GM19372 (cell line): ENCODE results near the gene LVRN.

Experiments
- ATAC-seq: cut with Tn5 transposase; IDR thresholded peaks from one replicate; pipeline ENCODE4 v1.9.1; 2021; ENCODE audit warnings: mild to moderate bottlenecking, low read depth, moderate library complexity; ENCODE audit not compliant: unreplicated experiment

LVRN gene

DNA sequence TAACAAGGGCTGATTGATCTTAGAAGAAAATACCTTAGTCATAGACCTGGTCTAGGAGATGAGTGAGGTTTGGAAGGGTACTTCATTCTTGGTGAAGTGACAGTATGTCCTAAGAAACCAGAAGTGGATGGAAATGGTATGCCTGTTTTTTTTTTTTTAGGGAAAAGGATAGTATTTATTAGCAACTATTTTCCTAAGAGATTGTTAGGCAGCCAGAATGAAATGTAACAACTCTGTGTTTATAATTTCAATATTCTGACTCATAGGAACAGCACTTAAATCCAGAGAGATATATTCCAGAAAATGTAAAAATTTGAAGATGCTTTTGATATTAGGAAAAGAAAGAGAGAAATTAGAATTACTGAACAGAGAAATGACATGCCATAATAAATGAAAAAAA, 48.8 kb downstream of the LVRN start:
- ATAC-seq: no peak

DNA sequence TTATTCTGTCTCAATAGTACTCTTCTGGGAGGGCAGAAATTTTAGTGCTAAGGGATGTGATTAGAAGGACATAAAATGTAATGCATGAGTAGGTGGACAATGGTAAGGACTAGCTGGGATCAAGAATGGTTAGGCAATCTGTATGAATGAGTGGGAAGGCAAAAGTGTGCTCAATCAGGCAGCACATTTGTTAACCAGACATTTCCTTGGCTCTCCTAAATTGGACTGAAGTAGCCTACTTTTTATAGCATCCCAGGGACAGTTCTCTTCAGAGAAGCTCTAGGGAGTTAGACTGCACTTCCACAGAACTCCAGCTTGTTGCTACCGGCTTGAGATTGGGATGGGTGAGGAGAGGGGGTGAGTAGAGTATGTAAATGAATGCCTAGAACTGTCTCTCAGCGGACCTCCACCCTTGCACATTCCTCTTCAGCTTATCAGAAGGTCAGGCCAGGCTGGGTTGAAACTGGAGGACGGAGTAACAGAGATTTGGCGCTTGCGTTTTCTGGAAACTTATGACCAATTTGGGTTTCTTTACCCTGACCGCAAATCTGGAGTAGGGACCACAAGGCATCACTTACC, 51.0 kb downstream of the LVRN start:
- ATAC-seq: no peak

DNA sequence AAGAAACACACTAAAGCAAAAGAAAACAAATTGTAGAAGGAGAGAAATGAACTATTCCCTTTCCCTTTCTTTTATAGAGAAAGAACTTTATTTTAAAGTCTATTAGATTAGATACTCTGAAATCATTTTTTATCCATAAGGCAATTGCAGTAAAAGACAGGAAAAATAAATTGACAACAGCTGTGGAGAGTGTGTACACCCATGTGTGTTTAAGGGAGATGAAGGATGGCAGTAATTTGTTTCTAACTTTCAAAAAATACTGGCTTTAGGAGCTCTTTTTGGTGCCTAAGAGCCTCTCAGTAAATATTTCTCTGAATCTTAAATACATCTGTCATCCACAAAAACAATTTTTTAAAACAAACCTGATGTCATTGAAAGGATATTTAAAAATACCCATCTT, 51.7 kb downstream of the LVRN start:
- no peak for ATAC-seq

DNA sequence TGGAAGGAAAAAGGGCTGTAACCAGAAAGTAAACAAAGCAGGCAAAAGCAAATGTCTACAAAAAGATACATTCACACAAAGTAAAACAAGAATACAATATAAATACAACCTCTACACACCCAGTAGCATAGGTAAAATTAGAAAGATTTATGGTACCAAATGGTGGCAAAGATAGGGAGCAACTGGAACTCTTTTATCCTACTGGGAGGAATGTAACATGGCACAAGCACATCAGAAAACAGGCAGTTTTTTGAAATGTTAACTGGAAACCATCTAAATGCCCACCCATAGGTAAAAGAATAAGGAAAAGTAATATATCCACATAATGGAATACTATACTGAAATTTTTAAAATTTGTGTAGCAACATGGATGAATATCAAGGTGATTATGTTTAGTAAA, 61.3 kb downstream of the LVRN start:
- ATAC-seq: no peak

DNA sequence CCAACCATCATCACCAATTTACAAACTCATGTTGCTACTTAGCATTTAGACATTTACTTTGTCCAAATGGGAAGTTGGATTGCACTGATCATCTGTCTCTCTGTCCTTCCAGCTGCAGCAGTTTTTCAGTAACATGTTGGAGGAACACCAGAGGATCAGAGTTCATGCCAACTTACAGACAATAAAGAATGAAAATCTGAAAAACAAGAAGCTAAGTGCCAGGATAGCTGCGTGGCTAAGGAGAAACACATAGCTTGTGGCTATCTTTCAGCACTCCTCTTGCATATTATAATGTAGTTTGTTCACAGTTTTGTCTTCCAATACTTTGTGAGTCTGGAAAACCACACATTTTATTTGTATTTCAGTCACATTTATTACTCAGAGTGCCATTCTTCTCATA, 63.6 kb downstream of the LVRN start:
- no peak for ATAC-seq

DNA sequence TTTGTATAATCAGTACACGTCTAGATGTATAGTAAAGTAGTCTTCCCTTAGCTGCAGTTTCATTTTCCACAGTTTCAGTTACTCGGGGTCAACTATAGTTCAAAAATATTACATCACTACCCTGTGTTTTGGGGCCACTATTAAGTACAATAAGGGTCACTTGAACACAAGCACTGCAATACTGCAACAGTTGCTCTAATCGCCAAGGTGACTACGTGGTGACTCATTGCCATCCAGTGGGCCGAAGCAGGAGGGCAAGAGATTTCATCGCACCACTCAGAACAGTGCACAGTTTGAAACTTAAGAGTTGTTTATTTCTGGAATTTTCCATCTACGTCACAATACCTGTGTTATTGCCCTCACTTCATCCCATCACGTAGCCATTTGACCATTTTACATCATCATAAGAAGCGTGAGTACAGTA, 69.8 kb downstream of the LVRN start, which contains the start of gene ARL14EPL:
ARL14EPL (plus strand) TSS at position 379 of the 424 bp plus-strand sequence. CDS start 18,994 bp downstream, outside the sequence.
- ATAC-seq: no peak

DNA sequence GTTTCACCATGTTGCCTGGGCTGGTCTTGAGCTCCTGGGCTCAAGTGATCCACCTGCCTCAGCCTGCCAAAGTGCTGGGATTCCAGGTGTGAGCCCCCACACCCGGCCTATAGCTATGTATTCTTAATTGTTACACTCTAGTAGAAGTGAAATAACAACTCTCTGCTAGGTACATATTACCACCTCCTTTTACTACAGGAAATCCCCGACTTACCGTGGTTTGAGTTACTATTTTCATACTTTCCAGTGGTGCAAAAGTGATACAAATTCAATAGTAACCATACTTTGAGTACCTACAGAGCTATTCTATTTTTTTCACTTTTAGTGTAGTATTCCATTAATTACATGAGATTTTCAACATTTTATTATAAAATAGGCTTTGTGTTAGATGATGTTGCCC, 70.7 kb downstream of the LVRN start:
- ATAC-seq: peak; percentile 49

DNA sequence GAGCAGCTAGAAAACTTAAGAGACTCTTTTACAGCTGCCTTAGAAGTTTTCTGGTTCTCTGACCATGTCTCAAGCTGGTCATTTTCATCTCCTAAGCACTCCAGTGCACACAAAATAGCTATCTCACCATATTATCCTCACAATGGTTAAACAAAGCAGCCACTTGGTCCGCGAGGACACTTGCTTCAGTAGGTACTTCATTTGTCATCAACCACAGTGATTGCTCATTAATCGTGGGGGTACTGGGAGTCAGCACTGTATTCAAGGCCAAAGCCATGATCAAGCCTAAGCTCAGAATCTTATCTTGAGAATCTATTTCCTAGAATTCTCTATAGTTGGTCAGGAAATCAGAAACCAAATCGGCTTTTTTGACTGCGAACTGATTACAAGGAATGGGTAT, 72.8 kb downstream of the LVRN start:
- no peak for ATAC-seq

DNA sequence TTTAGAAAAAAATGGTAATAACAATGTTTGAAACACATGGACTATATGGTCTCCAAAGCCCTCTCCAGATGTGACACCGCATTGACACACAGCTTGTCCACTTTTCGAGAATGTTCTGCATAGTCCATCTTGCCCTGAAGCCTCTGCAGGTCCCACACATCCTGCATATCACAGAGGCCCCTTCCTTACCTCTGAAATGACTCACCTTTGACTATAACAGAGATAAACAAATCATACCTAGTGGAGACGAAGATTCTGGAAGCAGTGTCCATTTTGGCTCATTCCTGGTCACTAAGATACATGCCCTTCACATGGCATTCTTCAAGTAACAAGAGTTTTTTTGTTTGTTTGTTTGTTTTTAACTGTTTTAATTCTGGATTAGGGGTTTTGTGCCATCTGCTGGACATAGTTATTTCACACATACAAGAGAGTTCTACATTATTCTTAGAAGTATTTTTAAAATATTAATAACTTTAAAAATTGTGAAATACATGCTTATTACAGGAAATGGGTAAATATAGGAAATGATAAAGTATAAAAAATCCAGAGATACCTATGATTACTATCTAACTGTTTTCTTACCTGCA, 75.1 kb downstream of the LVRN start:
- no peak for ATAC-seq

DNA sequence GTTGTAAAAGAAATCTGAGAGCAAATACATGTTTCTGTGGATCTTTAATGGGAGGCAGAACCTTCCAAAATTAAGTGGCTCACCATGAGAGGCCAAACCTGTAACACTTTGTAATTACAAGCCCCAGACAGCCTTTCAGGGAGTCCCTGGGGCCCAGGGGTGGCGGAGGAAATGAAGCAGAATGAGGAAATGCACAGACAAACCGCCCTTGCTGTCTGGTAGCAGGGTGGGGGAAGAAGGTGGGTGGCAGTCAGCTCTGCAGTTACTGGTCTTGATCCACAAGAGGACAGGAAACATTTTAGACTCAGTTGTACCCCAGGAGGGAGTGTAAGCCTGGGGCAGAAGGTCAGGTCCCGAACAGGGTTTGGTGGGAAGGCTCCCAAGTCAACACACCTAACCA, 76.5 kb downstream of the LVRN start:
- peak; percentile 66 for ATAC-seq

DNA sequence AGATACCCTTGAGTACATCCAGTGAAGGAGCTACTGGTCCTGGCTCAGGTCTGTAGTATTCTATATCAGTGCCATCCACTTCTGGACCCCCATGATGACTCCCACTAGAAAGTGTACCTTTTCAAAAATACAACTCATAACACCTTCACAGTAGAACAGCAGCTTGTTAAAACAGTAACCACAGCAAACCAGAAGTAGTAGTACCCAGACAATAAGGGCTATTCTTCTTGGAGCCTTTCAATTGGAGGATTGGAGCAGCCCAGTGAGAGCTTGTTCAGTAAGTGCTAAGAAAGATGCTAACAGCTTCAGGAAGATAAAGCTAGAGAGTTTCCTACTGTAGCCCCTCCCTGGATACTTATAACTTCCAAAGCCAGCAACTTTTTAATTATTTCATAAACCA, 80.1 kb downstream of the LVRN start:
- no peak for ATAC-seq

DNA sequence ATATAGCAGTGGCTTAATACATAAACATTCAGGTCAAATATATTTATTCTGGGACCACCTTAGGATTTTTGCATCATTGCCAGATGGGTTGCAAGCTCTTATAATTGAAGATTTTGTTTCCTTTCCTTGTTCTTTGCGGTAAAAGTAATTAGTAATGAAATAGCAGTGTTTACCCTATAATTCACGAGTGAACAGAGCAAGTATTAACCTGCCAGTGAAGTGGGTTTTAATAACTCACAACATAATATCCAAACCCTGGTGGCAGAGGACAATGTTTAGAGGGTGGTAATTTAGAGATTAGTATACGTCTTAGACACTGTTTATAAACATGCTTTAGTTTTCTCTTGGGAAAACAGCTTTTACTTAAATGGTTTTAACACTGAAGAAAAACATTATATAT, 81.8 kb downstream of the LVRN start:
- ATAC-seq: no peak

DNA sequence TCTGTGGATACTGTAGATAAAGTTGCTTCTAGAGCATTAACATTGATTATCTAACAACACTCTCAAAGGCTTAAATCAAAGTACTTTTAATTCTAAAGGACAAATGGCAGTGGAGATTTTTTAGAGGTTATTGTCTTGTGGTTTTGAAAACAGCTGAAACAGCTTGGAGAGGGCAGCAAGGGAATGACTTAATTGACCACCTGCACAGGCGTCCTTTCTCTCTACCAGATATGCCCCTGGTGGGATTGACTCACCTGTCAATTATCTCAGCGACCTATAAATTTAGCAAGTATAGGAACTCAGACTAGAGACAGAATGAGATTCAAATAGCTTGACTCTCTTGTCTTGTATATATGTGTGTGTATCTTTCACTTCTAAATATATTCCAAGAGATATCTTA, 83.5 kb downstream of the LVRN start:
- no peak for ATAC-seq

DNA sequence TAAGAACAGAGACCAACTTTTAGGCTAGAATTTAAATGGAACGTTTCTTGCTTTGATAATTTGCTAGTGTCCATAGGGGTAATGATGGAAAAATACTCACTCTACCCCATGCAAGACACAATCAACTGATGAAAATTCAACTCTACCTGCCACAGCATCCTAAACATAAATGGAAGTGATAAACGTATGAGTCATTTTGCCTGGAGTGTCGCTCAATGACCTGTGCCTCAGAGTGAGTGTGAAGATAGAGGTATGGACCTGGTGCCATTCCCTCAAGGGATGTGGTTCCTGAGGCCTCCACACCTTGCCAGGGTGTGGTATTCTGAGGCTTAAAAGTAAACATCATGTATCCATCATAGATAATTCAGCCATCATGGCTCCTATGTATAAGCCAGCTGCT, 84.0 kb downstream of the LVRN start:
- no peak for ATAC-seq

DNA sequence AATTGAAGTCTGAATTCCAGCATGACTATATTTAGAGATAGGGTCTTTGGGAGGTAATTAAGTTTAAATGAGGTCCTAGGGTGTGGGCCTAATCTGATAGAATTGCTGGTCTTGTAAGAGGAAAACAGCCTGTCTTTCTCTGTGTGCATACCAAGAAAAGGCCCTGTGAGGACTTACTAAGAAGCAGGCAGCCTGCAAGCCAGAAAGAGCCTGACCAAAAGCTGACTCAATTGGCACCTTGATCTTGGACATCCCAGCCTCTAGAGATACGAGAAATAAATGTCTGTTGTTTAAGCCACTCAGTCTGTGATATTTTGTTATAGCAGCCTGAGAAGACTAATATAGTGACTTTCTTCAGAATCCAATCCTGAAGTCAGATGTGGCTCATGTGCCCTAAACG, 84.5 kb downstream of the LVRN start:
- no peak for ATAC-seq

DNA sequence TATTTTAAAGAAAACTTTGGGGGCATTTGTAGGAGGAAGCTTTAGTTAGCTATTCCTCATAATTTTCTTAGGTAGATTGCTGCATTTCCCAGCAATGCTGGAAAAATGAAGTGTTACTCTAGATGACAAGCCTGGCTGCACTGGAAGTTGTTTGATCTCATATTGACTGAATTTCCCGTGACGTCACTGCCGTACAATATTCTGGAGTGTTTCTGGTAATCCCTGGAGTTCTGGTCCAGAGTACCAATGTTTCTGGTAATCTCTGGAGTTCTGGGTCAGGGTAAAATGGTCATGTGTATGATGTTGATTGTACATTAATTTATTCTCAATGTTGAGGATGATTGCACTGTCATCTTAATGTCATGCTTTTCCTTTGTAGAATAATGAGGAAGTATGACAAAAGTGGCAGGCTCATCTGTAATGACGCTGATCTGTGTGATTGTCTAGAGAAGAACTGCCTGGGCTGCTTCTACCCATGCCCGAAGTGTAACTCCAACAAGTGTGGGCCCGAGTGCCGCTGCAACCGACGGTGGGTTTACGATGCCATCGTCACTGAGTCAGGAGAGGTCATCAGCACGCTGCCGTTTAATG, 96.2 kb downstream of the LVRN start:
- ATAC-seq: no peak

DNA sequence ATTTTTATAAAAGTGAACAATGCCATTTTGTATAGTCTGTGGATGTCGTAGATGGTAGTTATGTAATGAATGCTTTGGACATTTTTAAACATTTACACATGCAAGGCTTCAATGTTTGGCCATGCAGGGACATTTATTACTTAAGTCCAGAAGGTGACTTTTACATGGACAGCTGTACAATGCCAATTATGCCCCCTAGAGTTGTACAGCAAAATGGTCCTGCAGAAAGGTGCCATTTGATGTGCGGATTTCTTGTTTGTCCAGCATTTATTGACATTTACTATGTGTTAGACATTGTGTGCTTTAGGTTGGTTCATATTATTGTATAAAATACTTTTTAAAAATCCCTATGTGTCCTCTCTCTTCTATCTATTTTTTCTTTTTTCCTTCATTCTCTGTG, 100.1 kb downstream of the LVRN start:
- no peak for ATAC-seq

DNA sequence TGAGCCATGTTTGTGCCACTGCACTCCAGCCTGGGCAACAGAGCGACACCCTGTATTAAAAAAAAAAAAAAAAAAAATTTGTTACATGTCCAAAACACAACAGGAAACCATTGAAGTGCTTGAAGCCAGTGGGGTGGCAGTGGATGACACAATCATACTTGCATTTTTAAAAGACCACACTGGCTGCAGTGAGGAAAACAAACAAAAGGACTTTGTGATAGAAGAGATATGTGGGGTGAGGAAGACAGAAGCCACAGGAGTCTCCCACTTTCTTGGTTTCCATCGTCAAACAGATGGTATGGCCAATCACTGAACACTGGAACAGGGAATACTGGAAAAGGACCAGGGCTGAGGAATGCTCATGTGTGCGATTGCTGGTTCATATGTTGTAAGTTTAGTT, 101.7 kb downstream of the LVRN start:
- ATAC-seq: no peak

DNA sequence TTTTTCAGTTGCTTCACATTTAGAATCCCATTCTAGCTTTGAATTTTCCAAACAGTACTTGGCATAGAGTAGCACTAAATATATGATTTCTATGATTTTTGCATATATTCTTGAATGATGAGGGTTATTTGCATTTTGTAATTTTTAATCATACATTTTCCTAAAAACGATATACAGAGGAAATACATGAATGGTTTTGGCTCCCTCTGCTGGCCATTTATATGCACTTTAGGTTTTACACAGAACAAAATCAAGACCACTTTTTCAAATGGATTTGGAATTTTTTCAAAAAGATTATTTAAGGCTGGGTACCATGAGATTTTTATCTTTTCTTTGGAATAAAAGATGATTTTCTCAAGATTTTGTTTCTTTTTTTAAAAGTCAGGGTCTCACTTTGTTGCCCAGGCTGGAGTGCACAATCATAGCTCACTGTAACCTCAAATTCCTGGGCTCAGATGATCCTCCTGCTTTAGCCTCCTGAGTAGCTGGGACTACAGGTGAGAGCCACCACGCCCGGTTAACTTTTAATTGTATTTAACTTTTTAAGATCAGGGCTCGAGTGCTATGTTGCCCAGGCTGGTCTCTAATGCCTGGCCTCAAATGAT, 105.9 kb downstream of the LVRN start:
- no peak for ATAC-seq

DNA sequence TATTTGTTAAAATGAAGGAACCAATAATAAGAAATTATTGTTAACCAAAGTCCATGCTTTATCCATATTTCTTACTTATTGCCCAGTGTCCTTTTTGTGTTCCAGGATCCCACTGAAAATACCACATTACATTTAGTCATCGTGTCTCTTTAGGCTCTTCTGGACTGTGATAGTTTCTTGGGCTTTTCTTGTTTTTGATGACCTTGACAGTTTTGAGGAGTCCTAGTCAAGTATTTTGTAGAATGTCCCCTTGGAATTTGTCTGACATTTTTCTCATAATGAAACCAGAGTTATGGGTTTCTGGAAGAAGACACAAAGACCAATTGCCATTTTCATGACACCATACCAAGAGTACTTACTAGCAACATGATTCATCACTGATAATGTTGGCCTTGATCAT, 108.9 kb downstream of the LVRN start:
- no peak for ATAC-seq

DNA sequence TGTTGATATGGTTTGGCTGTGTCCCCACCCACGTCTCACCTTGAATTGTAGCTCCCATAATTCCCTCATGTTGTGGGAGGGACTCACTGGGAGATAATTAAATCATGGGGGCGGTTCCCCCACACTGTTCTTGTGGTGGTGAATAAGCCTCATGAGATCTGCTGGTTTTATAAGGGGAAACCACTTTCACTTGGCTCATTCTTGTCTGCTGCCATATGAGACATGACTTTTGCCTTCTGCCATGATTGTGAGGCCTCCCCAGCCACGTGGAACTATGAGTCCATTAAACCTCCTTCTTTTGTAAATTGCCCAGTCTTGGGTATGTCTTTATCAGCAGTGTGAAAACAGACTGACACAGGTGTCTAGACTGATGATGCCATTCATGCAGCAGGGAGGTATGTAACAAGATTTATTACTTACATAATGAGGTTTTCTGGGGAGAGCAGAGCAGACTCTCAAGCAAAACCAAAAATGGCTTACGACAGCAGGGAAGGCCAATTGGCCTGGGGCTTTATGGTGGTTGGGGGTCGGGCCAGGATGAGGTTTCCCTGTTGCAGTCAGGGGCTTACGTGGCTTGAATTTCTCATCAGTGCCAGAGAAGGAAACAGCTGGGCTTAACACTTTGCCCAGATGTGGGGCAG, 113.0 kb downstream of the LVRN start:
- ATAC-seq: no peak
